ENCODE data around the gene ITGB1. TPM values are rescaled to one million over a fixed set of nuclear protein-coding genes. Genes with fewer than 3 reads are reported as not detected.
A peak's percentile ranks its signal among the peaks of the same experiment; 100 is the strongest.
"Not testable (repeated sequence)": the region's sequence is repeated elsewhere in the genome, so short reads cannot be mapped to it uniquely, and the experiment has no call there.

The ITGB1 gene
- total RNA-seq, 1 donor from 2014 or later, result 671 TPM

DNA sequence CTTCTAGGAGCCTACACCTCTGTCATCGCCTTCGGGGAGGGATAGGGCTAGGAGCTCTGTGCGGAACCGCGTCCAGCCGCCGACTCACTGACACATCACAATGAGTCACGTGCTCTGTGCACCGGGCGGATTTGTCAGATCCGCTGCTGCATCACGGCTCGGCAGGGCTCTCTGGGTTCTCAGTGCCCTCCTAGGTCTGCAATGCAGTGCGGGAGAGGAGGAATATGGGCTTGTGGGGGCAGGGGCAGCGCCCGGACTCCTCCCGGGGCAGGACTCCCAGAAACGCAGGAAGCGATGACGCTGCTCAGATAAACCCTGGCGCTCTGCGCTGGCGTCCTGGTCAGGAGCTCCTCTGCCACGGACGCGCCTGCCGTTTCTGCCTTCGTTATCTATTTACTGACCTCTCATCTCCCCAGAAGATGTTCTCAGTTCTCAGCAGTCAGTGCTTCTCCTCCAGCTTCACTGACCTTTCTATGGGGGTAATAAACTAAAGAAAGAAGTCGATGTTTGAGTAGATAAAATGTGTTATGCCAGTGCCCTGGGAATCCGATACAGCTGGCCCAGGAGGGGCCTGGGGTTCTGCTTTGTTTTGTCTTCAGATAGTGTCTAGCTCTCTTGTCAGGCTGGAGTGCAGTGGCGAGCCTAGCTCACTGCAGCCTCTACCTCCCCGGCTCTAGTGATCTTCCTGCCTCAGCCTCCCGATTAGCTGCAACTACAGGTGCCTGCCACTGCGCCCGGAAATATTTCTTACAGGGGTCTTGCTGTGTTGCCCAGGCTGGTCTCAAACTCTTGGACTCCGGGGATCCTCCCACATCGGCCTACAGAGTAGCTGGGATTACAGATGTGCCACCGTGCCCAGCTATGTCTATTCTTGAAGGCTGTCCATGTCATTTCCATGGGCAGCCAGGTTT, 22.8 kb upstream of the ITGB1 start:
- peak; percentile 81 for DNase-seq

DNA sequence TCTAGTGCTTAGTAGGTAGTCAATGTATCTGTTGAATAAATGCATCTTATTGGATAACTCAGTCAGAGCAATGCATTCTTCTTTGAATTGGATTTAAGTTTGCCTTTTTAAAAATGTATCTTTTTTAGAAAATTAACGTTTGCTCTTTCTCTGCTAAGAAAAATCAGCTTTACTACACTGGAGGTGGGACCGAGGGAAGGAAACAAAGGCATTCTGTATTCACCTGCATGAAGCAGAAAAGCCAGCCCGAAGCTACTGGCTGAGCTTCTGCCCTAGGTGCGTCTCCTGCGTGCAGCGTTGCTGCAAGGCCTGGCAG, 22.2 kb upstream of the ITGB1 start:
- DNase-seq, result peak; percentile 21

DNA sequence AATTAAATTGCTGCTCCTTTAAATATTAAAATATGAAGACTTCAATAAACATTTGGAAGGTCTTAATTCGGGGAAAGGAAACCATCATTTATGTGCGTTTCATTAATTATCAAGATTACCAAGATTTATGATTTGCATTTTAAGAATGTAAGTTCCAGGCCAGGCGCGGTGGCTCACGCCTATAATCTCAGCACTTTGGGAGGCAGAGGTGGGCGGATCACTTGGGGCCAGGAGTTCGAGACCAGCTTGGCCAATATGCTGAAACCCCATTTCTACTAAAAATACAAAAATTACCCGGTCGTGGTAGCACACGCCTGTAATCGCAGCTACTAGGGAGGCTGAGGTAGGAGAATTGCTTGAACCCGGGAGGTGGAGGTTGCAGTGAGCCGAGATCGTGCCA, 21.7 kb upstream of the ITGB1 start:
- not testable (repeated sequence) for DNase-seq

DNA sequence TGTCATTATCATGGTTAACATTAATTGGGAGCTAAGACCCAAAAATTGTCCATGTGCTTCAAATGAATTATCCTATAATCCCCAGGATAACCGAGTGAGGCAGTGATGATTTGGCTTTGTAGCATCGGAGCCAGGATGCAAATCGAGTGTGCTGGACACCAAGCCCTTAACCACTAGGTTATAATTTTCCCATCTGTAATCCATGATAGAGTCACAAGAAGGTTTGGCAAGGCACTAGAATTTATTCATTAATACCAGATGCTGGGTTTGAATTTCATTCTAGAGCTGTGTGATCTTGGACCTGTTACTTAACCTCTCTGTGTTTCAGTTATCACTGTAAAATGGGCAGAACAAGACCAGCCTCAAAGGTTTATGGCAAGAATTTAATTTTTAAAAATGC, 21.0 kb upstream of the ITGB1 start:
- no peak for DNase-seq

DNA sequence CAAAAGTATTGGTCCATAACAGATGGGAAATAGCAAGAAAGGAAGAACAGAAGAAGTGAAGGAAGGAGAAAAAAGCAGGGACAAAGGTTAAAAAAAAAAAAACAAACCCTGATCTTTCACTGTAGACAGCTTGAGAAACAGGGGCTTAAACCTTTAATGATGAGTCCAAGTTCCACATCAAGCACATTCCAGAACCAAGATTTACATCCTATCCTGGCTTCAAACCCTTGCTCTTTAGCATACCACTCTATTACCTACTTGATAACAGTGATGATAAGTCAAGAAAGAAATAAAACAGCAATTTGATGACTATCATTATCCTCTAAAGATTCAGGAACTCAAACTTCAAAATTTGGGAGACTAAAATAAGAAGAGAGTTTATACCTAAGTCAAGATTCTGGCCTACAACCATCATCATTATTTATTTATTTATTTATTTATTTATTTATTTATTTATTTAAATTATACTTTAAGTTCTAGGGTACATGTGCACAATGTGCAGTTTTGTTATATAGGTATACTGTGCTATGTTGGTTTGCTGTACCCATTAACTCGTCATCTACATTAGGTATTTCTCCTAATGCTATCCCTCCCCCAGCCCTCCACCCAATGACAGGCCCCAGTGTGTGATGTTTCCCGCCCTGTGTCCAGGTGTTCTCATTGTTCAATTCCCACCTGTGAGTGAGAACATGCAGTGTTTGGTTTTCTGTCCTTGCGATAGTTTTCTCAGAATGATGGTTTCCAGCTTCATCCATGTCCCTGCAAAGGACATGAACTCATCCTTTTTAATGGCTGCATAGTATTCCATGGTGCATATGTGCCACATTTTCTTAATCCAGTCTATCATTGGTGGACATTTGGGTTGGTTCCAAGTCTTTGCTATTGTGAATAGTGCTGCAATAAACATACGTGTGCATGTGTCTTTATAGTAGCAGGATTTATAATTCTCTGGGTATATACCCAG, 20.1 kb upstream of the ITGB1 start:
- not testable (repeated sequence) for DNase-seq

DNA sequence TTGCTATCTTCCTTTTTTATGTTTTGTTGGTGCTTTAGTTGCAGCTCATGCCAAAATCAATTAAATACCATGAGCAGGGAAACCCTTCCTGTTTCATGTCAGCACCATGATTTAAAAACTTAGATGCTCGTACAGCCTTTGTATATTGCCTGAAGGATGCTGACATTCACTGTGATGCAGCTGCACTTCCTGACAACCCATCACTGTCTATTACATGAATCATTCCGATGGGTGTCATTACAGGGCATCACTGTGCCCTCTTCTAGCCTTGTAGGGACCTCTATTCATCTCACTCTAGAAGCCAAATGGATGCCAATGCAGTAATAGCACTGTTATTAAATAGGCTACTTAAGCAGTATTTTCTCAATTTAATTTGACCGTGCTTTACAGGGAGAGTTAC, 18.3 kb upstream of the ITGB1 start:
- DNase-seq, result no peak

DNA sequence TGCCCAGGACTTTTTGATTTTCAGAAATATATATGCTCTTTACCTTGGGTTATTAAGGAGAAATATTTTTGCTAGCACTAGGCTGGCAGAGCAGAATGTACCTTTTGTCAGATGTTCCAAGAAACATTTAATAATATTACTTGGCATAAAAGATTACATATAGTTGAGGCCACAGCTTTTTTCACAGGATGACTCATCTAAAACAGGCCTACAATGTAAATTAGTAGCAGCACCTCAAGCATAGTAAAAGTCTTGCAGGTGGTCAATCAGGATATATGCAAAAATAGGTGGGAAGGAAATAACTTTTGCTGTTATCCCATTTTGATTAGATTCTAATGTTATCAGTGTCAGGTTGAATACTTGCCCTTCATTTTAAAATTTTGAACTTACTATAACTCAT, 14.9 kb upstream of the ITGB1 start:
- DNase-seq, result no peak

DNA sequence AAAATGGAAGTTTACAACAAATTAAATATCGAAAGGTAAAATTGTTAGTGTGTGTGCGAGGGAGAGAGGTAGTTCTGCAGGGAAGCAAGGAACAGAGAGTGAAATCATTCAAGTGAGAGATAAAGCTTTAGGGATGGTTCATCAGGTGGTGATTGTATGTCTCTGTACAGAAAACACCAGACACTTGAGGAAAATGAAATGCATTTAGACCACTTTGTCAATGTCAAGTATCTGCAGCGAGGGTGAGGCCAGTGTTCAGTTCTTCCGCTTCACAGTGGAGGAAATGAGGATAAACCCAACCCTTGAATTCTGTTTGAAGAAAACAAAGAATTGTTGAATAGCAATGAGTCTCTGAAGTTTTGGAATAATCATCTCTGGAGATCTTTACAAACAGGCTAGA, 14.4 kb upstream of the ITGB1 start:
- no peak for DNase-seq

DNA sequence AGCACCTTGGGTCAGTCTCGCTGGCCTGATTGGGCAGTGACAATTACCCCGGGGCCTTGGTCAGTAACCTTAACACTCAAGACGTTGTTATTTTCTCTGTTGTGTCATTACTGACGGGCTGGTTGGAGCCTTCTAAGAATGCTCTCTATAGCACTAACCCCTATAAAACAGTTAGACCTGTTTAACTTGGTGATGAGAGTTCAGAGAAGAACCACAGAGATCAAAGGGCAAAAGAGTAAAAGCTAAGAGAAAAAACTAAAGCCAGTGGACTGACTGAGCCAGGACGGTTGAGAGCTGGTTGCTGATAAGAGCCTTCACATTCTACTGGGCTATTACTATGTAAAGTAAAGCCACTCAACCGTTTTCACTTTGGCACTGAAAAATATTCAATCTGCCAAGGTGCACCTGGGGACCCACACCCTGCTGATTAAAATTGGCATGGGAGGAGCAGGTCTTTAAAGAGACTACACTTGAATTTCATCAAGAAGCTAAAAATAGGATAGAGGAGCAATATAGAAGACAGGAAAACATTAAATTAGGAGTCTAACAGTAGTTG, 13.6 kb upstream of the ITGB1 start:
- DNase-seq, result no peak

DNA sequence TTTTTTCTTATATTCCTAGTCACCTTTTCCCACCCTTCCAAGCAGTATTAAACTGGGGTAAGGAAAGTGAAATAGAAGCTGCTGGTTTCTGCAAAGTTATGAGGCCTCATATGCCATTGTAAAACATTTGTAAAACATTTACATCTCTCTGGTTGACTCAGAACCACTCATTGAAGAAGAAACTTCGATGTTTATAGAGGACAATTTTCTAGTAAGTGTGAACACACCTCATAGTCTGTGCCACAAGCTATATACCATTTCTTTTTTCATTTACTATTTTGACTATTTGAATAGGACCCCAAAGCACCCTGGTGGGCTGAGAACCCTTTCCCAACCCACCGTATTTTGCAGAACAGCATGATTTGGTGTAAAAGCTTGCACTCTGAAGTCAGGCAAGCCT, 12.9 kb upstream of the ITGB1 start:
- no peak for DNase-seq

DNA sequence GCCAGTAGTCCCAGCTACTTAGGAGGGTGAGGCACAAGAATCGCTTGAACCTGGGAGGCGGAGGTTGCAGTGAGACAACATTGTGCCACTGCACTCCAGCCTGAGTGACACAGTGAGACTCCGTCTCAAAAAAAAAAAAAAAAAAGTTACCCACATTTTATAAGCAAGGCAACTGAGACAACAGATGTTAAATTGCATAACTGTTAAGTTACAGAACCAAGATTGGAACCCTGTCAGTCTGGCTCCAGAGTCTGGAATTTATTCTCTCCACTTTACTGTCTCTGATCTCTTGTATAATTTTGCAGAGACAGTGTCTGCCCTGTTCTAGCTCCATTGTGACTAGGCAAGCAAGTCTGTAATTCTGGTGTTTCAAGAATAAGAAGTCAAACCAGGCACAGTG, 6.2 kb upstream of the ITGB1 start:
- no peak for DNase-seq

DNA sequence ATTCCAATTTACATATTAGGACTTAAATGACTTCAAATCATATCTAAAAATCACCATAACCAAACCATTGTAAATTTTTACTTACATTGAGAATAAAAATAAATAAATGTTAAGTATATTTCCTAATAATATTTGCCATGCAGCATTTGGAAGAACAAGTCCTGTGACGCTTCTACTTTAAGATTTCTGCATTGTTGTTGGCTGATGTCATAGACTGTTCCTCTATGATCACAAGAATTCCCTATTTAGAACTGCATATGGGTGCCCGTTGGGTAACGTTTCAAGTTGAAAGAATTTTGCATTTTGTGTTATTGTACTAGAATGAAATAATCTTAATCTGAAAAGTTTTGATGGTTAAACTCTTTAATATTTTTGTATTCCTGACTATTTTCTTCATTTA, 5.1 kb upstream of the ITGB1 start:
- DNase-seq, result no peak

DNA sequence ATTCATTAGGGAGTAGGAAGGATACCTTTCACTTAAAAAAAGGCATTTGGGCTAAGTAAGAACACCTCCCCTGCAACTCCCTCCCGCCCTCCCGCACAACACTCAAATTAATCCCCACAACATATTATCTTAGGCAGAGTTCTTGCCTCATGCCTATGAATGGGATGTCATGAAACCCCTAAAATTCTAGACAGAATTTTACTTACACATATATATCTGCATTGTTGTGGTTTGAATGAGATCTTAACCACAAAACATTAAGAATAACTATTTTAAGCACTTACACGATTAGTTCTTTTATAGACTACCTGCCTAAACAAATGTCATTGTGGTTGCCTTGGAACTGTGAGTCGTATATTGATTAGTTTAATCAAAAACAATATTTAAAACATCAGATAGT, 4.5 kb upstream of the ITGB1 start:
- DNase-seq, result no peak

DNA sequence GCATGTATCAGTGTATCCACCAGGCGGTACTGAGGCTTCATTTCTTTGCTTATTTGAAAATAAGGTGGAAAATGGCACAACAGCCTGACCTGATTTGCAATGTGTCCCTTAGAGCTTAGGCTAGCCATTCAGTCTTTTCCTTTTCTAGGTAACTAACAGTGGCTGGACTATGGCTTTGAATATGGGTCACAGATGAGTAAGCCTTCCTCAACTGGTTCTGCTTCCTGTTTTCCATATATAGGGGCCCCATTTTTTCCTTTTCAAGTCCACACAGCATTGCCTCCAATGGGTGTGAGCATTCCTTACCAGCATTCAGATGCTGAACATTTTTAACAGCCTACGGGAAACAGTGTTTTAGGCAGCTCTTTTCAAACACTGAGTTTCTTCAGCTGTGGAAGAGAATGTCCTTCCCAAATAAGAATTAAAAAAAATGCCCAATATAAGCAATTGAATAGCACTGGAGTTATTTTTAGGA, 3.9 kb upstream of the ITGB1 start:
- DNase-seq, result peak; percentile 44

DNA sequence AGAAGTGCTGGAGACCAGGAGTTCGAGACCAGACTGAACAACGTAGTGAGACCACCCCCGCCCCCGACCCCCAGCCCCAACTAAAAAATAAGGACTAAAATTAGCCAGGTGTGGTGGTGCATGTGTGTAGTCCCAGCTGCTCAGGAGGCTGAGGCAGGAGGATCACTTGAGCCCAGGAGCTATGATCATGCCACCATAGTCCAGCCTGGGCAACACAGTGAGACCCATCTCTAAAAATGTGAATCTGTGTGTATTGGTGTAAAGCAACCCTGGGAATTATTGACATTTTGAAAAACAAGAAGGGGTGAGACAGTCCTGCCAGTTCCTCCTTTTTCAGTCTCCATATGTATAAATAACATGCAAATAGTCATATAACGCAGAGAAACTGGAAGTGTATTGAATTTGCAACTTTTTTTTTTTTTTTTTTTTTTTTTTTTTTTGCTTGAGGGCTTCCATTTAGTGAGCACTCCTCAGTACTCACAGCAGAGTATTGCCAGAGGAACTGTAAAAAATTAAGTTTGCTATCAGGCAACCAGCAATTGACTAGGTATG, 3.4 kb upstream of the ITGB1 start:
- DNase-seq, result no peak

DNA sequence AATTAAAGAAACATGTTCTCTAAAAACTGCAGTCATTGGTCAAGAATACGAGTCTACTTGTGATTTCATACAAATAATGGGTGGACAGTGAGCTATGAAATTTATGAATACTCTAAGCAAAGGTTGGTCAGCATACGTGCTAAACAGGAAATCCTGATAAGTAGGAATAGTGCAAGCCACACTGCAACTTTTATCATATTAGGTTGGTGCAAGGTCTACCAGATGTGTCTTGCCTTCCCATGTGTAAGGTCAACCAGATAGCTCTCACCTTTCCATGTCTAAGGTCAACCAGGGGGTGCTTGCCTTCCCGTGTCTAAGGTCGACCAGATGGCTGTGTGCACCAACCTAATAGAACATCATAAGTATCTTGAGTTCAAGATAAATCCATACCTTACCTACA, 2.0 kb upstream of the ITGB1 start:
- no peak for DNase-seq

DNA sequence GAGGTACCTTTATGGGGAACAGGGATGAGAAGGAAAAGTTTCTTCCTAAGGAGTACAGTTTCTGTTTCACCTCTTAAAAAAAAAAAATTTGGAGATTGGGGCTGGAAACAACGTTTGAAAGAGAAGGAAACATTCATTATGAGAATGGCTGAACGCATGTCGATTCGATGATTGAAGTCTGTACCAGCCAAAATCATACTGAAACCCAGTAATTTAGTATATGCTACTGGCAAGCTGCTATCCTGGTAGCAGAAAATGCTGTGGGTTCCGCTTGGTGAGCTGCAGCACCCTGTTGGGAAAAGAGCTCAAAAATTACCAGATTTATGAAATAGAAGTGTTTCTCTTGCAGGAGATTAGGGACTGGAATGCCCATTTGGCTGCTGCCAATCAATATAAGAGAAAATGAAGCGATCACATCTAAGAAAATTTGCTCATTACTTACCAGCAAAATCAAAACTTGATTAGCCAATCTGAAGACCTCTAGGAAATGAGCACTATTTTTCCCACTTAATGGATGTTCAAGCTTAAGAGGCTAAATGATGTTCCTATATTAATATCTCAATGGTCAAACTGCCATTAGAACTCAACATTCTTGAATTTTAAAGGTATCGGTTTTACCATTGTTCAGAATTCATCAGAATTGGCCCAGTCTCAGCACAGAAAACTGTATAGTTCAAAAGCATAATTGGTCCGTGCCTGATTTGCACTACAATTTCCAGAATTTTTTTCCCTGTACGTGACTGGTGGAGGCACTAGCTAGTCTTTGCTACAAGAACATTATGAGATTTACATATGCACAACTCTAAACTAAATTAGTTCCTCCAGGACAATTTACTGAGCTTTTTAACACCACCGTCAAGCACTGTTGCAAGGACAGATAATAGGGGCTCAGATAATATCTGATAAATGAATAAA, 1.2 kb upstream of the ITGB1 start:
- DNase-seq, result no peak

DNA sequence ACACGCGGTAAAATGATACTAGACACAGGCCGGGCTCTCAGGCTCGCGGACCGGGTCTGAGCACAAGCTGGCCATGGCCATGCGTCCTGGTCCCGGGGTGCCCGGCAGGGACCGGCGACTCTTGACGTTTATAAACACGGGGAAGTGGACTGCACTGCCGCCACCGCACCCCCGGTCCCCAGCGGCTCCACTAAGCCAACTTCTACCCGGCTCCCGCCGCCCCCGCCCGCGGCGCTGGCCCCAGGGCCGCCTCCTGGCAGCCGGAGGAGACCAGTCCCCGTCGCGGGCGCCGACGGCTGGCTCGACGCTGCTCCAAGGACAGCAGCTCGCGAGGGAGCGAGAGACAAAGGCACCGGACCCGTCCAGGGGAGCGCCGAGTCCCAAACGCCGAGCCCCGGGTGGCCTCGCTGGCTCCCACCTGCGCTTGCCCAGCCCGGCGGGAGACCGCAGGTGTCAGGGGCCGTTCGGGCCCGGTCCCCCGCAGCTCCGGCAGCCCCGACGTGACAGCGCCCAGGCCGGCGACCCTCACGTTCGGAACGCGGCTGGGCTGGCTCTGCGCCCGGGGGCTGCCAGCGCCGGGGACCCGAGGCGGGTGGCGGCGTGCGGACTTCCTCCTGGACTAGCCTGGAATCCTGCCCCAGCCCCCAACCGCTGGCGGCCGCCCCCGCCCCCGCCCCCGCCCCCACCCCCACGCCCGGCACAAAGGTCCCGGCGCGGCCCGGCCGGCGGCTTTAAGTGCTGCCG, 517 bp downstream of the ITGB1 start:
- peak; percentile 63 for DNase-seq

DNA sequence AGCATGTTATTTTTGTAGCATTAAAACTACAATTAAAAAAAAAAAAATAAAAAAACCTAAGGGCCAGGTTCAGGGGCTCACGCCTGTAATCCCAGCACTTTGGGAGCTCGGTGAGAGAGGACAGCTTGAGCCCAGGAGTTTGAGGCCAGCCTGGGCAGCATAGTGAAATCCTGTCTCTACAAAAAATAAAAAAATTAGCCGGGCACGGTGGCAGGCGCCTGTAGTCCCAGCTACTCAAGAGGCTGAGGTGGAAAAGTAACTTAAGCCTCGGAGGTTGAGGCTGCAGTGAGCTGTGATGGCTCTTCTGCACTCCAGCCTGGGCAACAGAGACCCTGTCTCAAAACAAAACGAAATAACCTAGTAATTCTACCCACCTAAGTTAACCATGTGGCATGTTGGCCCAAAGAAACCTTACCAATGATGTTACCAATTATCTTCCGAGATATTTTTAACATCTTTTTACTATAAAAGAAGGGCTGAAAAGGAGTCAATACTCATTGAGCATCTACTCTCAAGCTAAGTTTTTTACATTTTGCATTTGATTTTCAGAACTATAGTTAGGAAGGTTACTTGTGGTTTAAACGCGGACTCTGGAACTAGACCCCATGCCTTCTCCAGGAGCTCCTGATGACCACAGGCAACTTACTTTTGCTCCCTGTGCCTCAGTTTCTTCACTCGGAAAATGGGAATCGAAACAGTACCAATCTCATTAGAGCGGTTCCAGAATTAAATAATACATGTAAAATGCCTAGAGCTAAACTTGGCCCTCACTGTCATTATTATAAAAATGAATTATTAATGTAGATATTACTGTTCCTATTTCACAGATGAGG, 1.4 kb downstream of the ITGB1 start:
- no peak for DNase-seq

DNA sequence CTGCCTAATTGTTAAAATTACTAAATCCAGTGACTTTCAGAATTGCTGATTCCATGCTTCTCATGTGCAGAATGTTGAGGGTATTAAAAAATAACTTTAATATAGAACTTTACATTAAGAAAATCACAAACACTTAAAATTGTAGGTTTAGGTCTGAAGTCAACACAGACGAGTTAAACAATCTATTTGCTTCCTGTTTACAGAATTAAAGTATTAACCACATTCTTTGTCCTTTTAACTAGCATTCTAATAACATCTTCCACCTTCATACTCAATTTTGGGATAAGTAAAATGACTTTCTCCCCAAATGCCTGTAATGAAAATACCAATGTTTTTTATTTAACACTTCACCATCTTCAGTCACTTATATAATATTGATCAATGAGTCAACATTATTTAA, 2.2 kb downstream of the ITGB1 start:
- DNase-seq, result no peak
